Mesenchymal stem cell (in vitro differentiated cells and primary cell): ENCODE results near the gene RSPO3.

Source experiments
- DNase-seq: peaks from one replicate; pipeline ENCODE4 v3.0.0-alpha.2; 2013
- H2AFZ ChIP-seq: one replicate; pipeline ENCODE4 v1.6.1; 2013; ENCODE audit warnings: low read depth, mild to moderate bottlenecking, control low read depth, inconsistent platforms, low read length, moderate library complexity
- H2AK5ac ChIP-seq: 2 replicates; pipeline ENCODE4 v1.6.1; 2013; ENCODE audit warnings: low read length, moderate library complexity, mild to moderate bottlenecking, inconsistent platforms; ENCODE audit not compliant: severe bottlenecking
- H2BK120ac ChIP-seq: one replicate; pipeline ENCODE4 v1.6.1; 2013; ENCODE audit warnings: low read depth, mild to moderate bottlenecking, inconsistent platforms, low read length, moderate library complexity
- H2BK12ac ChIP-seq, 2 experiments: one replicate each; pipeline ENCODE4 v1.6.1; 2013; ENCODE audit warnings: inconsistent platforms in 2 of 2, low read length in 2 of 2, mild to moderate bottlenecking in 2 of 2, moderate library complexity in 2 of 2, control low read depth in 1 of 2
- H2BK15ac ChIP-seq: one replicate; pipeline ENCODE4 v1.6.1; 2013; ENCODE audit warnings: mild to moderate bottlenecking, low read depth, inconsistent platforms; ENCODE audit not compliant: poor library complexity, severe bottlenecking
- H2BK5ac ChIP-seq: 2 replicates; pipeline ENCODE4 v1.6.1; 2013; ENCODE audit warnings: low read depth, mild to moderate bottlenecking, low read length, control low read depth, inconsistent platforms; ENCODE audit not compliant: poor library complexity, severe bottlenecking
- H3K14ac ChIP-seq, 2 experiments: one replicate each; pipeline ENCODE4 v1.6.1; 2013; ENCODE audit warnings: inconsistent platforms in 2 of 2, low read length in 2 of 2, control low read depth in 1 of 2, mild to moderate bottlenecking in 1 of 2, moderate library complexity in 1 of 2
- H3K18ac ChIP-seq, 2 experiments: one replicate each; pipeline ENCODE4 v1.6.1; 2013; ENCODE audit warnings: inconsistent platforms in 2 of 2, low read length in 2 of 2, control low read depth in 1 of 2, low read depth in 1 of 2, mild to moderate bottlenecking in 1 of 2
- H3K23ac ChIP-seq, 2 experiments: one replicate each; pipeline ENCODE4 v1.6.1; 2013; ENCODE audit warnings: inconsistent platforms in 2 of 2, low read length in 2 of 2, mild to moderate bottlenecking in 2 of 2, moderate library complexity in 2 of 2, control low read depth in 1 of 2
- H3K27ac ChIP-seq: 2 replicates; pipeline ENCODE4 v1.5.1; 2013; ENCODE audit warnings: mild to moderate bottlenecking, moderate library complexity, low read length, control low read depth, inconsistent platforms; ENCODE audit not compliant: poor library complexity, severe bottlenecking
- H3K27me3 ChIP-seq, 2 experiments: 2 replicates each; pipeline versions ENCODE4 v1.6.1 to v1.7.0; 2013; ENCODE audit warnings: low read length in 2 of 2, mild to moderate bottlenecking in 2 of 2, moderate library complexity in 2 of 2, control low read depth in 1 of 2, inconsistent platforms in 1 of 2; ENCODE audit not compliant: control insufficient read depth in 1 of 2, insufficient read depth in 1 of 2
- H3K36me3 ChIP-seq, 2 experiments: 2 replicates each; pipeline versions ENCODE4 v1.6.1 to v1.7.0; 2013; ENCODE audit warnings: low read length in 2 of 2, control low read depth in 1 of 2, inconsistent platforms in 1 of 2, low read depth in 1 of 2, mild to moderate bottlenecking in 1 of 2; ENCODE audit not compliant: insufficient read depth in 2 of 2, control insufficient read depth in 1 of 2
- H3K4ac ChIP-seq, 2 experiments: one replicate each; pipeline ENCODE4 v1.6.1; 2013; ENCODE audit warnings: inconsistent platforms in 2 of 2, low read length in 2 of 2, mild to moderate bottlenecking in 2 of 2, moderate library complexity in 2 of 2, control low read depth in 1 of 2, low read depth in 1 of 2
- H3K4me1 ChIP-seq: 2 replicates; pipeline ENCODE4 v1.6.1; 2013; ENCODE audit warnings: low read depth, low read length, control low read depth; ENCODE audit not compliant: control insufficient read depth, insufficient read depth
- H3K4me2 ChIP-seq: 2 replicates; pipeline ENCODE4 v1.6.1; 2013; ENCODE audit warnings: low read length, mild to moderate bottlenecking, inconsistent platforms; ENCODE audit not compliant: poor library complexity, severe bottlenecking
- H3K4me3 ChIP-seq, 2 experiments: 2 replicates each; pipeline versions ENCODE4 v1.5.1 to v1.7.0; 2013; ENCODE audit warnings: low read length in 2 of 2, mild to moderate bottlenecking in 2 of 2, control low read depth in 1 of 2, low read depth in 1 of 2; ENCODE audit not compliant: insufficient read depth in 1 of 2
- H3K79me1 ChIP-seq: replicated peaks from 2 replicates; pipeline ENCODE4 v1.6.1; 2013; ENCODE audit warnings: mild to moderate bottlenecking, control low read depth, low read length, inconsistent platforms; ENCODE audit not compliant: poor library complexity, severe bottlenecking
- H3K9ac ChIP-seq: 2 replicates; pipeline ENCODE4 v1.7.0; 2013; ENCODE audit warnings: mild to moderate bottlenecking, low read length, moderate library complexity
- H3K9me3 ChIP-seq: 2 replicates; pipeline ENCODE4 v1.7.0; 2013; ENCODE audit warnings: mild to moderate bottlenecking, low read length; ENCODE audit not compliant: control insufficient read depth
- H4K8ac ChIP-seq: one replicate; pipeline ENCODE4 v1.6.1; 2013; ENCODE audit warnings: inconsistent platforms, mild to moderate bottlenecking, low read length, moderate library complexity
- H4K91ac ChIP-seq: one replicate; pipeline ENCODE4 v1.6.1; 2013; ENCODE audit warnings: mild to moderate bottlenecking, low read length, inconsistent platforms
- WGBS: methylation state at CpG from one replicate; pipeline ENCODE4 v1.1.7; 2013; ENCODE audit warnings: mixed read lengths; 5-methylcytosine and 5-hydroxymethylcytosine counted together

Gene RSPO3

DNA sequence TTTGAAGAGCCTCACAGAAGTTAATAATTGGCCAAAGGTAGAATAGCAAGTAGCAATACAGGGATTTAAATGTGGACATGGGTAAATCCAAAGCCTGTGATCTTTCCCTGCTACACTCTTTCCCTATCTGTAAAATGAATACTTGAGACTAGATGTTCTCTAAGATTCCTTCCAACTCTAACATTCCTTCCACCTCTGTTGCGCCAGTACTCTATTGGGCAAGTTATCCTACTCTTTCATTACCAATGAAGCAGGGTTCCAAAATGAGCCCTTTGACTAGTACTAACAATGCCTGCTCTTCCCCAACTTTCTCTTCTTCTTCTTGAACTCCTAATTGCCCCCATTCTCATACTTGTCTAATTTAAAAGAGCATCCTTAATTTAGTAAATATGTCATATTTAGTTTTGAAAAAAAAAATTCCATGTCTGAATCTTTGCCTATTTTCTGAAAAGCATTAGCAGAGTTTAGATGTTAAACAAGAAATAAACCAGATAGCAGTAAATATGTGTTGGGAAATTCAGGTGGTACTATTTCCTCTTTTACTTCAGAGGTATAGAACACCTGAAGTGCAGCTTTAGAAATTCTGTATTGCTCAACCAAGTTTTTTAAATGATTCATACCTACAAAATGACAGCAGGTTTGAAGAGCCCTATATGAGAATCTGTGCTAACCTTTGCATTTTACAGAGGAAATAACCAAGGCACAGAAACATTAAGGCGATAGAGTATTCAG is 35.1 kb upstream of the RSPO3 start:
- Histone ChIP-seq H2AK5ac (no peak overlapping the region), H2AFZ (no peak overlapping the region), H3K23ac (no peak overlapping the region), H3K36me3 (no peaks in the 10 kb centered on the region), H3K4me1 (no peaks in the 10 kb centered on the region), H3K4me2 (no peak overlapping the region), H3K9ac (no peak overlapping the region), H2BK12ac (no peak overlapping the region), H2BK120ac (no peak overlapping the region), H3K79me1 (no peaks in the 10 kb centered on the region), H4K8ac (no peak overlapping the region), H3K9me3 (no peaks in the 10 kb centered on the region), H3K14ac (no peak overlapping the region), H3K4ac (no peak overlapping the region), H3K27ac (no peak overlapping the region), H3K18ac (no peak overlapping the region), H4K91ac (no peak overlapping the region), H3K27me3 (no peaks in the 10 kb centered on the region), H2BK5ac (no peak overlapping the region), H2BK15ac (no peak overlapping the region), H3K4me3 (no peak overlapping the region)
- no peak for DNase-seq
- 98% methylated on average over 2 of the region's 2 CpGs for WGBS

DNA sequence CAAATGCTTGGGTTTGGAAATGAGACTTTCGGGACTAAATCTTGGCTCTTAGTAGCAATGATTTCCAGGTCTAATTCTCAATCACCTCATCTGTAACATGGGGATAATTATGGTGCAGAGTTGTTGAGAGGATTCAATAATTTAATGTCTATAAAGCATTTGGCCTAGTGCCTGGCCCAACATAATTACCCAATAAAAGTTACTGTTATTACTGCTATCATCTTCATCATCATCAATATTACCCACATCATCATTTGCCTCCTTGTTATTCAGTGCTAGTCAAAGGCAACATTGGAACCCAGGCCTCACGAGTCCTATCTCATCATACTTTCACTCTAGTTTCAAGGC is 34.5 kb upstream of the RSPO3 start:
- no peak overlapping the region for H3K4ac ChIP-seq
- H3K23ac ChIP-seq = no peak overlapping the region
- H3K4me3 ChIP-seq = no peak overlapping the region
- no peak overlapping the region for H3K18ac ChIP-seq
- H2BK5ac ChIP-seq = no peak overlapping the region
- DNase-seq = no peak
- H2BK12ac ChIP-seq = no peak overlapping the region
- H2AK5ac ChIP-seq = no peak overlapping the region
- H3K27me3 ChIP-seq = no peaks in the 10 kb centered on the region
- no peak overlapping the region for H3K27ac ChIP-seq
- H2AFZ ChIP-seq = no peak overlapping the region
- H3K9ac ChIP-seq = no peak overlapping the region
- no peaks in the 10 kb centered on the region for H3K4me1 ChIP-seq
- no peaks in the 10 kb centered on the region for H3K9me3 ChIP-seq
- H3K4me2 ChIP-seq = no peak overlapping the region
- no peak overlapping the region for H2BK15ac ChIP-seq
- no peak overlapping the region for H4K91ac ChIP-seq
- WGBS = 90% methylated on average over 2 of the region's 2 CpGs
- no peaks in the 10 kb centered on the region for H3K36me3 ChIP-seq
- H3K79me1 ChIP-seq = no peaks in the 10 kb centered on the region
- H2BK120ac ChIP-seq = no peak overlapping the region
- H4K8ac ChIP-seq = no peak overlapping the region
- no peak overlapping the region for H3K14ac ChIP-seq

DNA sequence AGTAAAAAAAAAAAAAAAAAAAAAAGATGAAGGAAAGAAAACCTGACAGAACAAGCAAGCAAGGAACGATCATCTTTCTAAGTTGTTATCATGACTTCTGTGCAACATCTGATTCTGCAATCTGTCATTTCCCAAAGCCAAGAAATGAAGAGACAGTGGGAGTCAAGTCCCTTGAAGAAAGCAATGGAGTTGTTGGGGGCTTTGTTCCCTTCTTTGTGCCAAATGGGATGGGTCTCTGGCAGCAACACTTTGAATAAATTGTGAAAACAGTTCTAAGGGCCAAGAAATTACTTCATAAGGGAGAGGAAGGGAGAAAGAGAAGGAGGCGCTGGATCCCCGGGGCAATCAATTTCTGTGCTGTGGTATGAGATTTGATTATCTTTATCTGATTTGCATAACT is 33.3 kb upstream of the RSPO3 start:
- Histone ChIP-seq H2BK15ac (no peak overlapping the region), H3K79me1 (no peaks in the 10 kb centered on the region), H2AFZ (no peak overlapping the region), H2BK12ac (no peak overlapping the region), H3K4me1 (no peaks in the 10 kb centered on the region), H2BK5ac (no peak overlapping the region), H3K23ac (no peak overlapping the region), H2BK120ac (no peak overlapping the region), H3K9ac (no peak overlapping the region), H3K4ac (no peak overlapping the region), H3K4me3 (no peak overlapping the region), H3K9me3 (no peaks in the 10 kb centered on the region), H3K27ac (no peak overlapping the region), H3K14ac (no peak overlapping the region), H3K36me3 (no peaks in the 10 kb centered on the region), H2AK5ac (no peak overlapping the region), H4K91ac (no peak overlapping the region), H4K8ac (no peak overlapping the region), H3K27me3 (no peaks in the 10 kb centered on the region), H3K18ac (no peak overlapping the region), H3K4me2 (no peak overlapping the region)
- DNase-seq = no peak
- WGBS = 100% methylated on average over 1 of the region's 3 CpGs

DNA sequence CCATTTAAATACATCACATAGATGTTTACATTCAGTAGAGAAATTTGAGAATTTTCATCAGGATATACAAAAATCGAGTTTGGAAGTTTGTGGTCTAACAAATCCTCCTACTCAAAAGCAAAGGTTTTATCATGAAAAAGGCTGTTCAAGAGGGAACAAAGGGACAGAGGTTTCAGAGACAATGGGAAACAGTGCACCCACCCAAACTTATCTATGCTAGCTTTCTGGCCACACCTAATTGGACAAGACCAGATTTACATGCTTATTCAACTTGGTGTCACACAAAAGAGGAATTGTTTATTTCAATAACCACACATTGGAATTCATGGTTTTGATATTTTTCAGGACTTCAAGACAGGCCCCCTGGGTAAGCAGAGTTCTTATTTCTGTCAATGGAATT is 28.4 kb upstream of the RSPO3 start:
- no peak for DNase-seq
- no peaks in the 10 kb centered on the region for H3K27me3 ChIP-seq
- no peak overlapping the region for H4K8ac ChIP-seq
- H2BK5ac ChIP-seq = no peak overlapping the region
- H2AFZ ChIP-seq = no peak overlapping the region
- no peak overlapping the region for H3K18ac ChIP-seq
- no peak overlapping the region for H2BK12ac ChIP-seq
- H2AK5ac ChIP-seq = no peak overlapping the region
- H4K91ac ChIP-seq = no peak overlapping the region
- H3K14ac ChIP-seq = no peak overlapping the region
- H3K4me1 ChIP-seq = no peaks in the 10 kb centered on the region
- H3K23ac ChIP-seq = no peak overlapping the region
- no peaks in the 10 kb centered on the region for H3K36me3 ChIP-seq
- H3K9me3 ChIP-seq = no peaks in the 10 kb centered on the region
- 75% methylated on average over 1 of the region's 1 CpG for WGBS
- H3K9ac ChIP-seq = no peak overlapping the region
- H3K4me3 ChIP-seq = no peak overlapping the region
- no peak overlapping the region for H3K27ac ChIP-seq
- no peaks in the 10 kb centered on the region for H3K79me1 ChIP-seq
- no peak overlapping the region for H3K4ac ChIP-seq
- no peak overlapping the region for H2BK120ac ChIP-seq
- no peak overlapping the region for H3K4me2 ChIP-seq
- H2BK15ac ChIP-seq = no peak overlapping the region
